Gastroesophageal sphincter (tissue), 3 donors: Measurements from ENCODE around the gene CSGALNACT2.

ENCODE experiments used
- EP300 ChIP-seq: sonication (generic); formaldehyde crosslinking; IDR thresholded peaks from one replicate; pipeline ENCODE4 v1.6.1; 2017; ENCODE audit warnings: antibody characterized with exemption, mild to moderate bottlenecking
- POLR2A ChIP-seq, 2 donors: fragments of 450-650 bp; IDR thresholded peaks; one replicate each; pipeline ENCODE4 v1.6.1; 2017; ENCODE audit warnings: antibody characterized with exemption in 2 of 2, mild to moderate bottlenecking in 2 of 2, moderate library complexity in 1 of 2
- POLR2AphosphoS5 ChIP-seq: sonication (generic); formaldehyde crosslinking; IDR thresholded peaks from one replicate; pipeline ENCODE4 v1.6.1; 2017; ENCODE audit warnings: antibody characterized with exemption
- TF ChIP-seq, protein P1 (sequence below), 4 experiments: fragments of 200-600 bp in 2 of 4; fragments of 450-650 bp in 2 of 4; sonication (generic) in 1 of 4; IDR thresholded peaks; one replicate each; pipeline ENCODE4 v1.5.1; 2017 to 2019; ENCODE audit warnings: antibody characterized with exemption in 4 of 4, mild to moderate bottlenecking in 2 of 4, moderate library complexity in 2 of 4

DNA sequence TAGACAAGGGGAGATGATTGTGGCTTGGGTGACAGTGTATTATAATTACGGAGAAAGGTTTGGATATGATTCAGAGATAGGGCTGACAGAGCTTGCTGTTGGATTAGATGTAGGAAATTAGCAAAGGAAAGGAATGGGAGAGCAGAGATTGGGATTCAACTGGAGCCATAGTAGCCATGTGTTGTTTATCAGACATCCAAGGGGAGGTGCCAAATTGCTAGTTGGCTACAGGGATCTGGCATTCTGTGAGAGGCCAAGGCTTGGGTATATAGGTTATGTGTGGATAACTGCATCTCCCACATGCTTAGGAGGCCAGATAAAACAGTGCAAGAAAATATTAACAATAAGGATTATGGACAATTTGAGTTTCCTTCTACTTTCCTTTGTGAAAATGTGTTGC lies 34.9 kb downstream of the CSGALNACT2 start:
- TF ChIP-seq POLR2A (IDR thresholded peaks at IDR 0.05), result no peak
- TF ChIP-seq, protein P1, sequence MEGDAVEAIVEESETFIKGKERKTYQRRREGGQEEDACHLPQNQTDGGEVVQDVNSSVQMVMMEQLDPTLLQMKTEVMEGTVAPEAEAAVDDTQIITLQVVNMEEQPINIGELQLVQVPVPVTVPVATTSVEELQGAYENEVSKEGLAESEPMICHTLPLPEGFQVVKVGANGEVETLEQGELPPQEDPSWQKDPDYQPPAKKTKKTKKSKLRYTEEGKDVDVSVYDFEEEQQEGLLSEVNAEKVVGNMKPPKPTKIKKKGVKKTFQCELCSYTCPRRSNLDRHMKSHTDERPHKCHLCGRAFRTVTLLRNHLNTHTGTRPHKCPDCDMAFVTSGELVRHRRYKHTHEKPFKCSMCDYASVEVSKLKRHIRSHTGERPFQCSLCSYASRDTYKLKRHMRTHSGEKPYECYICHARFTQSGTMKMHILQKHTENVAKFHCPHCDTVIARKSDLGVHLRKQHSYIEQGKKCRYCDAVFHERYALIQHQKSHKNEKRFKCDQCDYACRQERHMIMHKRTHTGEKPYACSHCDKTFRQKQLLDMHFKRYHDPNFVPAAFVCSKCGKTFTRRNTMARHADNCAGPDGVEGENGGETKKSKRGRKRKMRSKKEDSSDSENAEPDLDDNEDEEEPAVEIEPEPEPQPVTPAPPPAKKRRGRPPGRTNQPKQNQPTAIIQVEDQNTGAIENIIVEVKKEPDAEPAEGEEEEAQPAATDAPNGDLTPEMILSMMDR (IDR thresholded peaks at IDR 0.05), result no peak
- no peak for TF ChIP-seq EP300
- TF ChIP-seq POLR2AphosphoS5, result no peak
